Heart left ventricle (tissue), 16 donors: ENCODE measurements around the gene DEGS2. TPM values are rescaled to one million over a fixed set of nuclear protein-coding genes. Genes with fewer than 3 reads are reported as not detected.
A peak's percentile ranks its signal among the peaks of the same experiment; 100 is the strongest.

Experiments
- ATAC-seq, 4 donors: fragments of 200-7000 bp; cut with Tn5 transposase; one replicate each; pipeline ENCODE4 v1.9.1; 2020 to 2022; ENCODE audit warnings: moderate library complexity in 4 of 4, mild to moderate bottlenecking in 3 of 4, moderate number of reproducible peaks in 1 of 4
- DNase-seq, 5 donors: peaks; one replicate each; pipeline ENCODE4 v3.0.0-alpha.2; 2020
- H3K27ac ChIP-seq, 12 donors: fragments of 200-600 bp; sonication (generic) in 4 of 12; one replicate each; pipeline versions ENCODE4 v1.5.0 to v1.8.0; 2016 to 2022; ENCODE audit warnings: mild to moderate bottlenecking in 2 of 12
- H3K27me3 ChIP-seq, 9 donors: fragments of 200-600 bp; sonication (generic) in 2 of 9; one replicate each; pipeline versions ENCODE4 v1.5.1 to v1.8.0; 2016 to 2022; ENCODE audit warnings: mild to moderate bottlenecking in 3 of 9
- H3K36me3 ChIP-seq, 9 donors: fragments of 200-600 bp; sonication (generic) in 2 of 9; one replicate each; pipeline versions ENCODE4 v1.5.0 to v1.8.0; 2018 to 2022; ENCODE audit warnings: mild to moderate bottlenecking in 2 of 9
- H3K4me1 ChIP-seq, 12 donors: fragments of 200-600 bp; sonication (generic) in 4 of 12; one replicate each; pipeline versions ENCODE4 v1.5.0 to v1.8.0; 2016 to 2022; ENCODE audit warnings: mild to moderate bottlenecking in 3 of 12
- H3K4me3 ChIP-seq, 12 donors: fragments of 200-600 bp; sonication (generic) in 4 of 12; one replicate each; pipeline versions ENCODE4 v1.5.0 to v1.8.0; 2017 to 2022; ENCODE audit warnings: mild to moderate bottlenecking in 9 of 12, moderate library complexity in 4 of 12
- H3K9me3 ChIP-seq, 12 donors: fragments of 200-600 bp; sonication (generic) in 4 of 12; one replicate each; pipeline versions ENCODE4 v1.5.0 to v1.8.0; 2016 to 2022; ENCODE audit warnings: mild to moderate bottlenecking in 1 of 12
- POLR2A ChIP-seq, 2 donors: fragments of 450-650 bp; IDR thresholded peaks; one replicate each; pipeline ENCODE4 v1.6.1; 2017; ENCODE audit warnings: antibody characterized with exemption in 2 of 2, mild to moderate bottlenecking in 2 of 2, moderate library complexity in 2 of 2
- WGBS, 4 donors: extraction: QIAGEN DNeasy Blood & Tissue Kit in 2 of 4; methylation state at CpG; one replicate each; pipeline versions ENCODE4 v1.1.5 to v1.1.7; 2013 to 2018; 5-methylcytosine and 5-hydroxymethylcytosine counted together
- intact Hi-C, 10 donors: fragments of 100-400 bp; cut with DNase I; formaldehyde crosslinking; loops; one replicate each; pipeline versions ENCODE4 v1.11.1 to v1.14.2; 2022
- polyA plus RNA-seq, 2 donors: library from polyadenylated mRNA; stranded (reverse); fragments of 200-250 nt; gene quantifications; one replicate each; pipeline ENCODE4 v1.2.3, GENCODE V29; 2013
- total RNA-seq, 9 donors: library from RNA; depleted of rRNA in 2 of 9; stranded (reverse); fragments of >200 nt in 2 of 9; fragmentation: NEBNext Ultra II Directional in 3 of 9; extraction: Animal tissue kit (Norgen Biotek cat#: 25700) in 3 of 9; gene quantifications; one replicate each; pipeline versions ENCODE4 v1.1.0 to v1.2.4, GENCODE V29; 2016 to 2023
- TF ChIP-seq, protein P1 (sequence below), 12 donors: fragments of 200-600 bp; sonication (generic) in 4 of 12; IDR thresholded peaks; one replicate each; pipeline versions ENCODE4 v1.5.0 to v1.8.0; 2018 to 2022; ENCODE audit warnings: antibody characterized with exemption in 12 of 12, mild to moderate bottlenecking in 5 of 12
- donor health status: ischemic (EF 13 %, LVEDD 7.1; RV severe dilation, severe dysfunction).
- donor health status: healthy with polysubstance abuse.
- donor health status: DM: no; HTN: yes; CAD: no.
- donor health status: DM: no; HTN: no; CAD: no.
- donor health status: ischemic (EF 25% LVEDD 6.9; RV normal size, moderate dysfunction).
- donor health status: ischemic (EF 25% LVEDD 5.7; RV mildly dilated, moderate dysfunction).
- donor health status: healthy.
- donor health status: DM: yes; HTN: yes; CAD: no.
- donor health status: ischemic (EF 35%, LVEDD 5.7; RV mildly dilated, moderate dysfunction).
- donor health status: nonischemic (EF 11% LVEDD 7.7; RV severe dilation, severe dysfunction).
- donor health status: DM: yes; HTN: yes; CAD: no.
- donor health status: PGD.
- donor health status: ischemic (EF 29% LVEDD 5.4; RV normal size, mild dysfunction).
- donor health status: nonischemic (EF 23%, LVEDD 6.1; RV moderate dilation, normal function).

The DEGS2 gene
- total and polyA plus RNA-seq, 11 donors: 0.08 to 0.48 (median 0.30) TPM; not detected in 7

DNA sequence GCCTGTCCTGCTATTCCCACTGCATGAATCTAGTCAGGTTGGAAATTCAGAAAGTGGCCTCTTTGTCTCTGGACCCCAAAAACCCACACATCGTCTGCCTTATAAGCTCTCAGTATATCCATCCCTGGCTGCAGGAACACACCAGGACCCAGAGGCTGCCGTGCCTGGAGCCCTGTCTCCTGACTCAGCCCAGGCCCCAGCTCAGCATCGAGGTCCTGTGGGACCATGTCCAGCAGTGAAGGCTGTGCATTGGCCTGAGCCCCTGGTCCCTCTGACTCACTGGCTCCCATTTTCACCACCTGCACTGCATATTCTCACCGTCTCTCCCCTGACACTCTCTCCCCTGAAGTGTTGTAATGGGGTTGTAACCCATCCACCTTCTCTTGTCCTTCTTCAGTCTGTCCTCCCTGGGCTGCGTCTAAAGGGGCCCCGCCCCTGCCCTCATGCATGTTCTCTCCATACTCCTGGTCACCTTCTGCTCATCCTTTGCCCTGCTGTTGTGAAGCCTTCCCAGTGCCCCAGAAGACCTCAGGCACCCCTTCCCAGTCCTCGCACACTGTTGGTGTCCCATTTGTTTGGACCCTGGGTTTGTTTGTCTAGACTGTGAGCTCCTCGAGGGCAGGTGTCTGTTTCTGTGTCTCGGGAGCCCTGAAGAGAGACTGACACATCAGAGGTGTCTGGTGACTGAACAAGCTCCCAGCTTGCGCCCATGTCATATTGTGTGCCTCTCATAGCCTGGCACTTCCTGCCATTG, 50.4 kb downstream of the DEGS2 start:
- WGBS, 4 donors: 74 to 81% (median 76%) methylated on average over 10 of the region's 10 CpGs

DNA sequence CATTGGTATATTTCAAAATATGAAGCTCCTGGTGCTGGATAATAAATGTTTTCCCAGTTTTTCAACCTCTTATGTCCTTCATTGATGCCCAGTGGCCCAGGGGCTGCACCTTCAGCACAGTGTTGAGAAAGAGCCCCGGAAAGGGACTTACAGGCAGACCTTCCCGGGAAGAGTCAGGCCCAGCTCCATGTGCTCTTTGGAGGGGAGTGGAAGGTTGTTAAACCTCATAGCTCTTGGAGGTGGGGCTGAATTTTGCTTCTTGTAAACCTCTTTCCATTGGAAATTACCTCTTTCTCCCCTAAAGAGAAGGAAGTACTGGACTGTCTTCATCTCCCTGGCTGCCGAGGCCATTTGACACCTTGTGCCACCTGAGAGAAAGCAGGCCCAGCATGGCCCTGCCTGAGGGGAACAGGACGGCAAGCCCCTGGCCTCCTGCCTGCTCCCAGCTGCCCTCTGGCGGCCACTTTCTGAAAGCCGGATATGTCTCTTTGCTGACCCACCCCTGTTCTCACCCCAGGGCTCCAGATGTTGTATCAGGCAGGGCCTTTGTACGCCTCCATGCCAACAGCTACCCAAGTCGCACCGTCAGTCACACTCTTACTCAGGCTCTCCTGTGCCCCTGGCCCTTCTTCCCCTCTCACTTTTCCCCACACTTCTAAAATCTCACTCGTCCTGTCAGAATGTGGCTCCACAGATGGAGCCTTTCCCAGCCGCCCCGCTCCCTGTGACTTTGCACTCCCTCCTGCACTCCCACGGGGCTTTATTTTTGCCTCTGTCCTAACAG, 51.2 kb downstream of the DEGS2 start:
- TF ChIP-seq, protein P1, sequence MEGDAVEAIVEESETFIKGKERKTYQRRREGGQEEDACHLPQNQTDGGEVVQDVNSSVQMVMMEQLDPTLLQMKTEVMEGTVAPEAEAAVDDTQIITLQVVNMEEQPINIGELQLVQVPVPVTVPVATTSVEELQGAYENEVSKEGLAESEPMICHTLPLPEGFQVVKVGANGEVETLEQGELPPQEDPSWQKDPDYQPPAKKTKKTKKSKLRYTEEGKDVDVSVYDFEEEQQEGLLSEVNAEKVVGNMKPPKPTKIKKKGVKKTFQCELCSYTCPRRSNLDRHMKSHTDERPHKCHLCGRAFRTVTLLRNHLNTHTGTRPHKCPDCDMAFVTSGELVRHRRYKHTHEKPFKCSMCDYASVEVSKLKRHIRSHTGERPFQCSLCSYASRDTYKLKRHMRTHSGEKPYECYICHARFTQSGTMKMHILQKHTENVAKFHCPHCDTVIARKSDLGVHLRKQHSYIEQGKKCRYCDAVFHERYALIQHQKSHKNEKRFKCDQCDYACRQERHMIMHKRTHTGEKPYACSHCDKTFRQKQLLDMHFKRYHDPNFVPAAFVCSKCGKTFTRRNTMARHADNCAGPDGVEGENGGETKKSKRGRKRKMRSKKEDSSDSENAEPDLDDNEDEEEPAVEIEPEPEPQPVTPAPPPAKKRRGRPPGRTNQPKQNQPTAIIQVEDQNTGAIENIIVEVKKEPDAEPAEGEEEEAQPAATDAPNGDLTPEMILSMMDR (IDR thresholded peaks at IDR 0.05): peak; percentile 82 to 97 (median 90)
- no peak for TF ChIP-seq POLR2A (IDR thresholded peaks at IDR 0.05)
- intact Hi-C loops: loop anchor here (1.0 to 10.0 kb wide), 10 partner anchors 36 to 127 kb away; no protein-coding TSS in a partner anchor

More for the DNA sequence above, 50.4 kb downstream of the DEGS2 start:
- DNase-seq: peak in 1 of 5 donors; percentile 45
- peak in 3 of 4 donors; percentile 5 to 45 (median 8) for ATAC-seq
- peak overlapping the region in 9 of 12 donors; percentile 2 to 67 (median 37) for H3K27ac ChIP-seq
- TF ChIP-seq POLR2A (IDR thresholded peaks at IDR 0.05): no peak
- TF ChIP-seq, protein P1 (IDR thresholded peaks at IDR 0.05): no peak
- H3K4me3 ChIP-seq: no peak overlapping the region
- no peaks in the 10 kb centered on the region for H3K27me3 ChIP-seq
- H3K9me3 ChIP-seq: no peaks in the 10 kb centered on the region
- intact Hi-C loops: loop anchor here (1.0 to 10.0 kb wide), 10 partner anchors 37 to 128 kb away; no protein-coding TSS in a partner anchor
- peaks cover 0 to 18% (median 0%) of the 10 kb centered on the region in 9 donors for H3K36me3 ChIP-seq
- peaks cover 0 to 56% (median 39%) of the 10 kb centered on the region in 12 donors for H3K4me1 ChIP-seq

DNA sequence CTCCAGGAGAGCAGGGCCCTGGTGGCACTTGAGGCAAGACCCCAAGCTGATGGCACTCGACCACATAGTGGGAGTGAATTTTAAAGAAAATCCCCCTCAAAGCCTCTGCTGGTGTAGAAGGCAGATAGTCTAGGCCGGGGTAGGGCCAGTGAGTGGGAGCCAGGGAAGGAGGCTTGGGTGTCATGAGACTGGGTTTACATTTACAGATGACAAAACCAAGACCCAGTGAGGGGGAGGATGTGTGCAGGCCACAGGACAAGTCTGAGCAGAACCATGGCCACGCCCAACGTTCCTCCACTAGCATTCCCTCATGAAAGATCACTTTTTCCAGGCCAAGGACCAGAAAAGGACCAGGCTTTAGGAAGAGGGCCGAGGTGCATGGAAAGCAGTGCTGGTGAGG, 52.2 kb downstream of the DEGS2 start:
- ATAC-seq (peak in 2 of 4 donors; percentile 4 to 12), DNase-seq (no peak)
- peak overlapping the region in 8 of 12 donors; percentile 2 to 74 (median 52) for H3K27ac ChIP-seq
- H3K27me3 ChIP-seq: no peaks in the 10 kb centered on the region
- peaks cover 0 to 24% (median 0%) of the 10 kb centered on the region in 9 donors for H3K36me3 ChIP-seq
- no peaks in the 10 kb centered on the region for H3K9me3 ChIP-seq
- intact Hi-C loops: loop anchor here in 6 of 10 donors (5.0 to 10.0 kb wide), 6 partner anchors 35 to 125 kb away; no protein-coding TSS in a partner anchor
- TF ChIP-seq POLR2A (IDR thresholded peaks at IDR 0.05): no peak
- TF ChIP-seq, protein P1 (IDR thresholded peaks at IDR 0.05): no peak
- H3K4me3 ChIP-seq: no peak overlapping the region
- 84 to 90% (median 88%) methylated on average over 5 of the region's 5 CpGs for WGBS, 4 donors
- peaks cover 0 to 71% (median 55%) of the 10 kb centered on the region in 12 donors for H3K4me1 ChIP-seq

More for the DNA sequence above, 51.2 kb downstream of the DEGS2 start:
- DNase-seq (peak; percentile 83 to 91 (median 85)), ATAC-seq (peak; percentile 60 to 88 (median 80))
- Histone ChIP-seq H3K4me1 (peaks cover 0 to 64% (median 47%) of the 10 kb centered on the region in 12 donors), H3K27ac (peak overlapping the region in 9 of 12 donors; percentile 2 to 67 (median 37)), H3K36me3 (peaks cover 0 to 18% (median 0%) of the 10 kb centered on the region in 9 donors), H3K9me3 (no peaks in the 10 kb centered on the region), H3K27me3 (no peaks in the 10 kb centered on the region), H3K4me3 (no peak overlapping the region)
- WGBS, 4 donors: 28 to 31% (median 29%) methylated on average over 13 of the region's 13 CpGs
